GM04504 (cell line): Measurements from ENCODE around the gene PKD2.
A peak's percentile ranks its signal among the peaks of the same experiment; 100 is the strongest.
"Not testable (repeated sequence)": the region's sequence is repeated elsewhere in the genome, so short reads cannot be mapped to it uniquely, and the experiment has no call there.

ENCODE experiments used
- DNase-seq: peaks from one replicate; pipeline ENCODE4 v3.0.0-alpha.2; 2012; ENCODE audit warnings: low read depth

PKD2 gene

DNA sequence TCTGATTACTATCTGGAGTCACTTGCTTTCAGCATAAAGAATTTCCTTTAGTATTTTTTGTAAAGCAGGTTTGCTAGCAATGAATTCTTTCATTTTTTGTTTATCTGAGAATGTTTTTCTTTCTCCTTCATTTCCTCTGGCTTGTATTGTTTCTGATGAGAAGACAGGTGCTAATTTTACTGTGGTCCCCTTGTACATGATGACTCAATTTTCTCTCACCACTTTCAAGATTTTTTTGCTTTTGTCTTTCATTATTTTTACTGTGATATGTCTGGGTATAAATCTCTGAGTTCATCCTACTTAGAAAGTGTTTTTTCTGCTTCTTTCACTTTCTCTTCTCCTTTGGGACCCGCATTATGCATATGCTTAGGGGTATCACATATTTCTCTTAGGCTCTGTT, 62.6 kb downstream of the PKD2 start:
- no peak for DNase-seq

DNA sequence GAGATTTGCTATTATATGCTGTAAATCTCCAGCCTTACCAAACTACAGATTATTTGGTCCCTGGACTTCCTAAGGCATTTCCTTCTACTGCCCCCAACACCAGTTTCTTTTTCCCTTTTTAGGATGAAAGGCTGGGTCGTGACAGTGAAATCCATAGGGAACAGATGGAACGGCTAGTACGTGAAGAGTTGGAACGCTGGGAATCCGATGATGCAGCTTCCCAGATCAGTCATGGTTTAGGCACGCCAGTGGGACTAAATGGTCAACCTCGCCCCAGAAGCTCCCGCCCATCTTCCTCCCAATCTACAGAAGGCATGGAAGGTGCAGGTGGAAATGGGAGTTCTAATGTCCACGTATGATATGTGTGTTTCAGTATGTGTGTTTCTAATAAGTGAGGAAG, 67.9 kb downstream of the PKD2 start:
- no peak for DNase-seq

DNA sequence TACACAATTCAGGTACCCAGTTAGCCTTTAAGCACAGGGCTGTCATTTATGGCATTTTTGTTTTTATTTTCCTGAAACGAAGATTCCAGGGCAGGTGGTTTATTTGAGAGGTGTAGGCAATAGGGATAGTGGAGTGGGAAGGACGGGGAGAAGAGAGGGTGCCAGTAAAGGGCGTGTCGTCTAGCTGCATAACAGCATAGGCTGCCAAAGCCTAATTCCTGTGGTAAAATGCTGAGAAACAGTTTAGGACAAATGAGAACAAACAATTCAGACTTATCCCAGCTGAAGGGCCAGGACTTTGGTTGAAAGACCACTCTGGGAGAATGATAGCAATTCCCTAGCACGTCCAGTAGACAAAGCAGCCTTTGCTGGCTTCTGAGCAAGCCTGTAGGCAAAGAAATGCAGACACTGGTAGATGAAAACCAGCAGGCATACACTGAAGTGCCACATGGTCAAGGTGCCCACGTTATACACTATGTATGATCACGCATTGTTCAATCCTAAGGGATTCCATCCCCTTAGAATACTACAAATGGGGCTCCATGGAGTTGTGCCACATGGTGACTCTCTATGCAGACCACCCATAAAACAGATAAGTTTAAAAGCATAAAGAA, 70.6 kb downstream of the PKD2 start:
- no peak for DNase-seq

DNA sequence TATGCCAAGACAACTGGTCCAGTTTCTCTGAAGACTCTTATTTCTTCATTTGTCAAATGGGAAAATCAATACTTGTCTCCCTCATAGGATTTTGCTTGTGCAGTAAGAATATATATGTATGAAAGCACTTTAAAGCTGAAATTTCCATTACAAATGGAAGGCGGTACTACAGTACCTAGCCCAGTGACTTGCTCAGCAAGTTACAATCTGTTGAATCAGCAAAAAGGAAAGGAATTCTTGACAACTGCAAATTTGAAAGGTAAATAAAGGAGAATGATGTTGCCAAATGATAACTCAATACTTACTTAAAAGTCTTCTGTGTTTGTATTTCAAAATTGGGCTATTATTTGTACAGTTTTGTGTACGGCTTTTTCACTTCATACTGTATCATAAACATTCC, 71.1 kb downstream of the PKD2 start:
- DNase-seq = no peak

DNA sequence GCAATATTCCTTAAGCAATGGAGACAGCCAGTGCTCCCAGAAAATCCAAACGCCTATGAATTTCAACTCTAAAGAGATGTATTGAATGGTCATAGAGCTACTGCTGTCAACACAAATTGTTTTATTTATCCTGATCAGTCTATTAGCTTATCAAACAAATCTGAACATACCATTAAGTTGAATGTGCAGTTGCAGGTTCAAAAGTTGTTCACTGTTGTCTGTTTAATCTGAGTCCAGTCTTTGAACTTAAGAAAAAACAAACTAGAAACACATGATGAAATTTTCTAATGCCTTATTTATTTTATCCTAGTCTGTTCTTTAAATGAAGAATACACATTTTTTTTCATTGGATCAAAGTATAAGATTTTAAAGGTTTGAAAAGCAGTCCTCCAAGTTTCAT, 73.2 kb downstream of the PKD2 start:
- DNase-seq = no peak

DNA sequence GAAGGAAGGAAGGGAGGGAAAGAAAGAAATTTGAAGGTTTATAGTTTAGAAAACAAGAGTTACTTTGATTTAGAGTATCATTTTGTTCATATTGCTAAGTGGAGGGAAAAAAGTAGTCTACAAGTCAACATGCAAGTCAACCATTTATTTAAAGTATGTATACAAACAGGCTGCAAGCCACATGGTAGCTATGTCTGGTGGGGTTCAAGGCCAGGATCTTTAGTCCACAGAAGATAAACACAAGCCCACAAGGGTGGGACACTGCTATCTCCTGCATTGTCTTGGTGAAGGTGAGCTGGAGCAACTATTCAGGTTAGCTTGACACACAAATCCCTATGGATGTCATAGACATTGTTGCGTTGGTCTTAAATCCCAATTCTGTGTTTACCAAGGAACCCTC, 79.6 kb downstream of the PKD2 start:
- DNase-seq = no peak

DNA sequence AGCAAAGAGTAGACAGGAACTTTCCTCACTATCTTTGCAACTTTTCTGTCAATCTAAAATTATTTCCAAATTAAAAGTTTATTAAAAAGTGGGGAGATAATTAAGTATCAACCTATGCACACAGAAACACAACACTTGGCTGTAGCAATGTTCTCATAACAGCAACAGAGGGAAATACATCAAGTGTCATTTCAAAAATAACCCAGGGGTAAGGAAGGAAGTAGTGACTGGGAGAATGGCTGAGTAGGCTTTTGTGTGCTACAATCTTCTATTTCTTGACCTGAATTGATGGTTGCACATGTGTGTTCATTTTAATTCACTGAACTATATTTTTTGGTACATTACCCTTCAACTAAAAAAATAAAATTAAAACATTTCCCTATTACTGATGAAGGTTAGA, 83.5 kb downstream of the PKD2 start:
- no peak for DNase-seq

DNA sequence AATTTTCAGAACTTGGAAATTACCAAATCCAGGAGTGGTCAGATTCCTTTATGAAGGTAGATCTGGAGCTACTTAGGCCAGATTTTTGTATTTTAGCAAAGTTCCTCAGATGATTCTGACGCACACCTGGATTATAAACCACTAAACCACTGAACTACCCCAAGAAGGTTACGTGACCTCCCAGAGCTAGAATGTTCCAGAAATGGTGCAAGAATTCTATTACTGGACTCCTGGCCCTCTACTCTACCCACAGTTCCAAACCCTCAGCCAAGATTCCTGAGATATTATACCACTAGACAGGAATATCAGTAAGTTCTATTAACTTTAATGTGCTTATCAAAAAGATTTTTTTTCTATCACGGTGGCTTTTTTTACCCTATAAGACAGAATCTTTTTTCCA, 83.9 kb downstream of the PKD2 start:
- no peak for DNase-seq

DNA sequence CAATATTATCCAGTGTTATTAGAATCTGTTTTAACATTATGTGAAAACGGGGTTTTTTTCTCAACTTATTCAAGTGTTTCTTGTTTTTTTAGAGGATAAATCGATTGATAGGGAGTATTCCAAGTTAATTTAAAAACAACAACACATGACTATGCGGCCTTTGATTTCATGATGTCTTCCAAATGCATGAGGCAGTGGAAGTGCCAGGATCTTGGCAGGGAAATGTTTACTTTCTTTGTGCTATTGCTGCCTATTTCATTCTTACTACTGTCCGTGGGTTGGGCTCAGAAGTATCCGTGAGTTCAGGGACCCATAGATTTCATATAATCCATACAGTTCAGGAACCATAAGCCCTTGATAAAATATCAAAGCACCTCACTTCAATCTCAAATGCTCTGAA, 86.4 kb downstream of the PKD2 start:
- no peak for DNase-seq

DNA sequence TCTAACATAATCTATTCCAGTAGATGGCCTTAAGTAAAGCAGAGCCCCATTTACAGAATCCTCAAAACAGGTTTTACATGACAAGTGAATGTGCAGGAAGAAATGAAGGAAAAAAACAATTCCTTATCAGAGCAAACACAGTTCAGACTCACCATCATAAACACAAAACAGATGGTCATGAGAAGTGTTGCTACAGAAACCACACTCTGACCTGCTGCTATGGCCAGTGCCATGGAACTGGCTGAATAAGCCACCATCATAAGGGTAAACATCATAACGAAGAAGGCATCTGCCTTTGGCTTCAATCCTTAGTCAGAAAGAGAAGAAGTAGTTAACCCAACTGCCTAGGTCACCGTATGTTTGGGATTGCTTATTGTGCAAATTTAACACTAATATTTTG, 89.9 kb downstream of the PKD2 start:
- peak; percentile 5 for DNase-seq

DNA sequence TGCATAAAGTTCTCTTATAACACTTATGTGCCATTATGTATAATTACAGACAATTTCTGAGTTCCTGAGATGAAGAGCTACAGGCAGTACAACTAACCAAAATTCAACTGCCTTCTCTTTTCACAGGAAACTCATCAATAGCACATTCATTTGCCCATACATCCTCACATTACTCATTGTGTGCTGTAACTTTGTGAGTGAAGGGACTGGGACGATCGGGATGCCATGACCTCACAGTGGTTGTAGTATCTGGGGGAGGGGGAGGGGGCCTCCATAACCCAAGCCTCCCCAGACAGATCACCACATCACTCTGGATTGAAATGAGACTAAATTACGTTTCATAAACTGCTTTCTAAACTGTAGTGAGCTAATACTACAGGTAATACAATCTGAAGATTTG, 90.3 kb downstream of the PKD2 start:
- no peak for DNase-seq

DNA sequence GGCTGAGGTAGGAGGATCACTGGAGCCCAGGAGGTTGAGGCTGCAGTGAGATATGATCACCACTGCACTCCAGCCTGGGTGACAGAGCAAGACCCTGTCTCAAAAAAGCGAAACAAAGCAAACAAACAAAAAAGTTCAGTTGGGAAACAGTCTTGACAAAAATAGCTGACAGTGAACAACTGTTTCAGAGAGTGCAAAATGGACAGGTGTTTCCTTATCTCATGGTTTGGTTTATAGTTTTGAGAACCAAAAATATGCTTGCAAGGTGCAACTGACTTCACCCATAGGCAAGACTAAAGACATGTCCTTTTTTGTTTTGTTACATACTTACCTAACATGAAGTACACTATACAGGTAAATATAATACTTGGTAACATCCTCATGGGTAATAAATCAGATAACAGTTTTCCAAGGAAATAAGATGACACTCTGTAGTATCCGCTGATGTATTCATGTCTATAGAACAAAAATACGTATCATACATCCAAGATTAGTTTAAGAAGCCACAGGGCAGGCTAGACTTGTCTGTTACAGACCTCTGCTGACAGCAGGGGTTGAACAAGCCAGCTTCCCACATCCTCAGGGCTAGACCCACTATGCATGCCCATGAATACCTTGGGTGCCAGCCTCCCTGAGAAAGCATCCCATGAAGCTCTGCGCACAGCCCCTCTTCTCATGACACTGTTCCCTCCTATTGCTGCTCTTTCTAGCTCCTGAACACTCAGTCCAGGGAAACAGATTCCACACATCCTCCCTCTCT, 91.7 kb downstream of the PKD2 start:
- no peak for DNase-seq

DNA sequence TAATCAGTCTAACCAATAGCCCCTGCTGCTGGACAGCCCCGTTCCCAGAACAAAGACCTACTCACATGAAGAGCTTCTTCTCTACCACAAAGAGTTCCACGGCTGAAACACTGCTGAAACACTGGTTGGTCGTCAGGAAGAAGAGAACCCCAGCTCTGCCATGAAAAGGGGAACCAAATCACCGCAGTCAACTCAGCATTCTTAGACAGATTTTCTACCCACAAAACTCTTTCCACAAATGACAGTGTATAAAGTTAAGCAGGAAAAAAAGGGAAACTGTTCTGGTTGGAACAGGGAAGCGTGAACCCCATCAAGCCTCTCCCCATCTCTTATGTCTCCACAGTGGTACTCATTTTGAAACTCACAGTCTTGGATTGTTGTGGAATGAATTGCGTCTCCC, 93.7 kb downstream of the PKD2 start:
- no peak for DNase-seq

DNA sequence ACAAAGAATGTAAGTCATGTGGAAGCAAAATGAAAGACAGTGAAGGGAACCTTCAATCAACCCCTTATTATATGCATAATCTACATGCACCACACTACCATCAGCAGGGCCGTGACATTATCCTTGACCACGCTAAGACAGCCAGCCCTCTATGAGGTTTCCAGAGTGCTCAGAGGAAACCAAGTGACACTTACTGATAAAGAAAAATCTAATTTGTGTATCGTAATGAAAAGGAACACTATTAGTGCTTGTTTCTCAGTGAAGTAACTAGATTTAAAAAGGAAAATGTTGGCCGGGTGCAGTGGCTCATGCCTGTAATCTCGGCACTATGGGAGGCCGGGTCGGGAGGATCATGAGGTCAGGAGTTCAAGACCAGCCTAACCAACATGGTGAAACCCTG, 94.6 kb downstream of the PKD2 start:
- no peak for DNase-seq

DNA sequence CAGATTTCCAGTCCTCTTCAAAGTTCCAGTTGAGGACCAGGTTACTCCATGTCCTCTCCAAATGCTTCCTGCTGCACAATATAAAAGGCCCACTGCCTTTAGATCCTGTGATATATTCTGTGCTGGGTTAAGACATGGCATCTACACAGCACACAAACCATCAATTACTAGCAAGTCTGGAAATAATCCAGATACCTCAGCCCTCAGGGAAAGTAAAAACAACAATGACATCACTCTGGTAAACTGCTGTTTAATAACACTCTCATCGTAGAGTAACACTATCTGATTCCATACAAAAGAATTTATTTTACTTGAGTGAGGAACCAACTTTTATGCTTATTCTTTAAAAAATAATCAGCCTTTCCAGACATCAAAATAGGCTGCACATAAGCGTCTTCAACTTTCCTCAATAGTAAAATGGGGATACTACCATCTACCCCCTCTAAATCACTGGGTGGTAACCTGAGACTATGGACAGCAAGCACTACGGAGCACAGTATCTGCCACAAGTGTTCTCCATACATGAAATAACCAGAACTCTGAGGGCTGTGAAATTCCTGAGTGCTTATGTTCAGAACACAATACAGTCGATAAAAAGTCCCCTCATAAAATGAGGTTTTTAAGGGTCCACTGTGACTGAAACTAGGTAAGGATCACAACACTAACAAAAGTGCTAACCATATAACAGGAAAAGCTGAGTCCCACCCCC, 97.6 kb downstream of the PKD2 start:
- DNase-seq = peak; percentile 44

DNA sequence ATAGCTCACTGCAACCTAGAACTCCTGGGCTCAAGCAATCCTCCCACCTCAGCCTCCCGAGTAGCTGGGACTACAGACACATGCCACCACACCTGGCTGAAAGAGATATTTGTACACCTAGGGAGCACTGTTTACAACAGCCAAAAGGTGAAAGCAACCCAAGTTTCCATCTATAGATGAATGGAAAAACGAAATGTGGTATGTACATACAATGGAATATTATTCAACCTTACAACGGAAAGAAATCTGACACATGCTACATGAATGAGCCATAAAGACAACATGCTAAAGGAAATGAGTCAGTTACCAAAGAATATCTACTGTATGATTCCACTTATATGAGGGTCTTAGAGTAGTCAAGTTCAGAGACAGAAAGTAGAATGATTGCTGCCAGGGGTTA, 98.8 kb downstream of the PKD2 start:
- DNase-seq = no peak

DNA sequence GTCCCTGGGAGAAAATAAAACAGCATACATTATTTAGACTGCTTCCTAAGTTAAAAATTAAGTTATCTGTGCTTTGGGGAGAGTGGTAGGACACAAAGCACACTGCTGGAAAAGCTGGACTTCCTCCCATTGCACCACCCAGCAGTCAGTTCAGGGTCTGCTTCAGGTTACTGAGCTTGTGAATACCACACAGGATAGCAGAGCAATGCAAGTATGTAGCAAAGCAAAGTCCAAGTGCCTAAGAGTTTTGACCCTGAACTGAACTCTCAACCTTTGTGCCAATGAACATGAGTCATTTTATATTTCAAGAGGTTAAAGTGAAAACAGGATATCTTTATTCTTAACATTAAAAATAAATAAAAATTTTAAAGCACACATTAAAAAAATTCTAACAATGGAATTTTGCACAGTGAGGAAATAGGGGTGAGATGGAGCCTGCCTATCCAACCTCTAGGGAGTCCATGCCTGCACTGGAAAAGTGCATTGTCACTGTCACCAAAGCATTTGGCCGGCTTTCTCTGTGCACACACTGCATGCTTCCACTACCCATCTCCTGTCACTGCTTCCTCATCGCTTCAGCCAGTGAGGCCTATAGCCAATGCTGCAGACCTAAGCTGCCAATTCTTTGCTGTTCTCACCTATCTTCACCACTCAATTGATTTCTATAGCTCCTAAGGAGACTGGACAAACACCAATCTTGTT, 100.1 kb downstream of the PKD2 start:
- DNase-seq = no peak

DNA sequence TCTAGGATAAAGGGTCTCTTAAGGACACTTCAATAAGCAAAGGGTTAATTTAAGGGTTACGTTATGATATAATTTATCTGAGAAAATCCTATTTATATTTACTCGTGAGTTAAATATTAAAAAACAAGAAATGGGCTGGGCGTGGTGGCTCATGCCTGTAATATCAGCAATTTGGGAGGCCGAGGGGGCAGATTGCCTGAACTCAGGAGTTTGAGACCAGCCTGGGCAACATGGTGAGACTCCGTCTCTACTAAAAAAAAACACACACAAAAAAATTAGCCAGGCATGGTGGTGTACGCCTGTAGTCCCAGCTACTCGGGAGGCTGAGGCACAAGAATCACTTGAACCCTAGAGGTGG, 100.7 kb downstream of the PKD2 start:
- DNase-seq = not testable (repeated sequence)

DNA sequence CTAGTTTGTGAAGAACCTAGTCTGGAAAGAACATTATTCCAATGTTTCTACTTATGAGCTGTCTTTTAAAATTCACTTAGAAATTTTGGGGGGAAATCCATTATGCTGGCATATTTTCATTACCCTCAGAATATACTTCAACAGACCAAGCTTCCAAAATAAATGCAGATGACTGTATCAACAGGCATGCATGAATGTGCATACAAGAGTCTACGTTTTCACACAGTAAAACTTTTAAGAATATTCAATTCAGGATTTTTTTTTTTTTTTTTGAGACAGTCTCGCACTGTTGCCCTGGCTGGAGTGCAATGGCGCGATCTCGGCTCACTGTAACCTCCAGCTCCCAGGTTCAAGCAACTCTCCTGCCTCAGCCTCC, 101.3 kb downstream of the PKD2 start:
- DNase-seq = no peak

DNA sequence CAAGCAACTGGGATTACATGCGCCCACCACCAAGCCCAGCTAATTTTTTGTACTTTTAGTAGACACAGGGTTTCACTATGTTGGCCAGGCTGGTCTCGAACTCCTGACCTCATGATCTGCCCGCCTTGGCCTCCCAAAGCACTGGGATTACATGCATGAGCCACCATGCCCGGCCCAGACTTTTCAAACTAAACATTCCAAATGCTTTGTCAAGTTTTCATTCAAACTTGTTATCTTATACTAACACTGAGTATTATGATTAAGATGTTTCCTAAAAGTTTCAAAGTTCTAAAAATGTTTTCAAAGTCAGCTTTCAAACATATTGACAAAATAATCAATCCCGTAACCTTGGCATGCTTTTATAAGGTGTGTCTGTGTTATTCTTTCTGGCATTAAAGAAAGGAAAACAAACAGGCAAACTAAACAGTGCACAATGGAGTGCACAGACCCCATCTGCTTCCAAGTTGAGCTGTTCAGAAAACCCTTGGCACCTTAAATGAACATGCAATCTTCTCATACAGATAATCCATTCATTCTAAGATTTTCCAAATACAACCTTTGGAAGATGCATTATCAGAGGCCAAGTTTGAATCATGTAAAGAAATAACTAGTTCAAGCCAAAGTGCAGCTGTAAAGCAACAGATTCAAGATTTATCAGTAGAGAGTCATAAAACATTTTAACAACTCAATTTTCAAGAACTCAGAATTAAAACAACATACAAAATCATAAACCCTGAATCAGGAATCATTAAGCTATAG, 101.9 kb downstream of the PKD2 start:
- DNase-seq = no peak

DNA sequence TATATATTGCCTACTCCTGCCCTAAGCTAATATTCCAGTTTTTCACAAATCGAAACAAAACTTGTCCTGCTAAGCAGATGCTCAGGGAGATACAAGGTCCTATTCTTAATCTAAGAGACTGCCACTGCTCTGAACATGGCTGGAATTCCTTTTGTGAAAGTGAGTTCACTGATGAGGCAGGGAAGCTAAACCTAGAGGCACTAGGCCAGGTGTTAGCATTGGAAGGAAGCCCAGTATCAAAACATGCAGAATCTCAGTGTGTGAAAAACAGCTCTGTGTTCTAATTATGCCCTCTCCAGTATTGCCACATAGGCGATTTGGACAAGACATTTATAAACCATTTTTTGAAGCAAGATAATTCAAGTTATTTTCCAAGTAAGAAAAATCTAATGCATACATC, 103.4 kb downstream of the PKD2 start:
- DNase-seq = no peak

DNA sequence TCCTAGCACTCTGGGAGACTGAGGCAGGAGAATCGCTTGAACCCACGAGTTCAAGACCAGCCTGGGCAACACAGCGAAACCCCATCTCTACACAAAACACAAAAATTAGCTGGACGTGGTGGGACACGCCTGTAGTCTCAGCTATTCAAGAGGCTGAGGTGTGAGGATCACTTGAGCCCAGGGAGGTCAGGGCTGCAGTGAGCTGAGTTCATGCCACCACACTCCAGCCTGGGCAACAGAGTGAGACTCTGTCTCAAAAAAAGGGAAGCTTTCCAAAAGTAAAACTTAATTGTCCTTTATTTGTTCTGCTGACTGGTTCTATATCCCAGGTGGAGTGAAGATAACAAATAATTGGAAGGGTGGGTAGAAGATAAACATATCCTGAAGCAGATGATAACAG, 105.4 kb downstream of the PKD2 start:
- no peak for DNase-seq
